HG03045 (cell line): Measurements from ENCODE around the gene GTPBP6.
"Not testable (repeated sequence)": the region's sequence is repeated elsewhere in the genome, so short reads cannot be mapped to it uniquely, and the experiment has no call there.

Experiments
- ATAC-seq: cut with Tn5 transposase; IDR thresholded peaks from one replicate; pipeline ENCODE4 v1.9.1; 2021; ENCODE audit warnings: mild to moderate bottlenecking, moderate library complexity; ENCODE audit not compliant: unreplicated experiment

Gene GTPBP6

GRCh38 chrX:292900-293897 is 25.4 kb downstream of the GTPBP6 start:
- no peak for ATAC-seq

GRCh38 chrX:291411-291901 is 27.1 kb downstream of the GTPBP6 start:
- ATAC-seq: no peak

GRCh38 chrX:290476-291166 is 28.0 kb downstream of the GTPBP6 start:
- no peak for ATAC-seq

GRCh38 chrX:288561-288991 is 30.0 kb downstream of the GTPBP6 start:
- no peak for ATAC-seq

GRCh38 chrX:287670-288069 is 30.9 kb downstream of the GTPBP6 start:
- ATAC-seq: no peak

- no peak for ATAC-seq
Observed at GRCh38 chrX:285076-285677, 33.4 kb downstream of the GTPBP6 start.

GRCh38 chrX:283115-283845 is 35.3 kb downstream of the GTPBP6 start:
- peak; percentile 99 for ATAC-seq

GRCh38 chrX:282000-282681 is 36.5 kb downstream of the GTPBP6 start:
- ATAC-seq: not testable (repeated sequence)

GRCh38 chrX:281166-281999 is 37.2 kb downstream of the GTPBP6 start, which contains the start of gene PLCXD1:
TSS of gene PLCXD1 (plus strand) at chrX:281381. CDS start at chrX:284188, 2,807 bp downstream.
- no peak for ATAC-seq

- not testable (repeated sequence) for ATAC-seq
Observed at GRCh38 chrX:280722-281121, 37.9 kb downstream of the GTPBP6 start.

- ATAC-seq: not testable (repeated sequence)
Observed at GRCh38 chrX:279757-280604, 38.6 kb downstream of the GTPBP6 start.

GRCh38 chrX:276581-277201 is 41.9 kb downstream of the GTPBP6 start:
- peak; percentile 31 for ATAC-seq

- ATAC-seq: peak; percentile 71
Observed at GRCh38 chrX:275967-276580, 42.5 kb downstream of the GTPBP6 start.

- no peak for ATAC-seq
Observed at GRCh38 chrX:275476-275966, 43.1 kb downstream of the GTPBP6 start.

- ATAC-seq: no peak
Observed at GRCh38 chrX:274904-275475, 43.6 kb downstream of the GTPBP6 start.

- ATAC-seq: no peak
Observed at GRCh38 chrX:270848-271367, 47.7 kb downstream of the GTPBP6 start.
